ENCODE results near the gene TEKT3.

- TF ChIP-seq CTCF (IDR thresholded peaks at IDR 0.05; ENCODE audit: low read depth, low read length), result no peak
- no peak for TF ChIP-seq EZH2phosphoT487 (IDR thresholded peaks at IDR 0.05; ENCODE audit: low read depth)
Observed at GRCh38 chr17:15287538-15288267, 53.7 kb downstream of the TEKT3 start.
